H1 (cell line): ENCODE measurements around the gene DUSP1. TPM values are rescaled to one million over a fixed set of nuclear protein-coding genes. Genes with fewer than 3 reads are reported as not detected.

Experiments used
- ASH2L ChIP-seq: fragments of 200-600, 300-600 bp; sonication (generic); IDR thresholded peaks from one replicate; pipeline ENCODE4 v1.7.1; 2017; ENCODE audit warnings: low read length
- BCL11A ChIP-seq, 2 experiments: IDR thresholded peaks; one replicate each; pipeline ENCODE4 v1.6.1; 2011; ENCODE audit warnings: low read depth in 2 of 2, low read length in 2 of 2, mild to moderate bottlenecking in 2 of 2
- NRF1 ChIP-seq: IDR thresholded peaks from 2 replicates; pipeline ENCODE4 v1.6.1; 2011; ENCODE audit warnings: mild to moderate bottlenecking, low read depth, low read length, improper control_type of control experiment
- POU5F1 ChIP-seq: IDR thresholded peaks from 2 replicates; pipeline ENCODE4 v1.6.1; 2011; ENCODE audit warnings: low read depth, mild to moderate bottlenecking, low read length, moderate library complexity
- SP1 ChIP-seq: IDR thresholded peaks from 2 replicates; pipeline ENCODE4 v1.6.1; 2011; ENCODE audit warnings: low read depth, low read length
- SP2 ChIP-seq: IDR thresholded peaks from 2 replicates; pipeline ENCODE4 v1.6.1; 2012; ENCODE audit warnings: mild to moderate bottlenecking, low read length, inconsistent platforms
- polyA plus RNA-seq, 7 experiments: library from polyadenylated mRNA; depleted of rRNA in 3 of 7; stranded (reverse) in 5 of 7; unstranded in 2 of 7; fragments of >200 nt in 5 of 7; fragments of 200-250 nt in 2 of 7; gene quantifications; 1 replicate in 5 of 7; 2 replicates in 1 of 7; 4 replicates in 1 of 7; pipeline versions ENCODE4 v1.2.1 to v1.2.3, GENCODE V29; 2011 to 2013; ENCODE audit warnings: missing spikeins in 2 of 7, mixed read lengths in 2 of 7
- total RNA-seq: library from RNA; stranded (reverse); fragmentation: NEBNext Ultra II Directional; extraction: Animal tissue kit (Norgen Biotek cat#: 25700); gene quantifications from 2 replicates; pipeline ENCODE4 v1.2.1, GENCODE V29; 2021
- TF ChIP-seq, protein P1 (sequence below): IDR thresholded peaks from 2 replicates; pipeline ENCODE4 v1.6.1; 2012; ENCODE audit warnings: low read length, inconsistent platforms
- TF ChIP-seq, protein P2 (sequence below): fragments of 300-600 bp; sonication (generic); IDR thresholded peaks from 2 replicates; pipeline ENCODE4 v1.7.1; 2012; ENCODE audit warnings: low read length, moderate library complexity, mild to moderate bottlenecking, inconsistent platforms; ENCODE audit not compliant: insufficient replicate concordance

Gene DUSP1
- total and polyA plus RNA-seq, 2 of the 8 experiments (the other 6 are each of a cell fraction or from before 2014, with no cell fraction given): 6.5 to 11.7 TPM

DNA sequence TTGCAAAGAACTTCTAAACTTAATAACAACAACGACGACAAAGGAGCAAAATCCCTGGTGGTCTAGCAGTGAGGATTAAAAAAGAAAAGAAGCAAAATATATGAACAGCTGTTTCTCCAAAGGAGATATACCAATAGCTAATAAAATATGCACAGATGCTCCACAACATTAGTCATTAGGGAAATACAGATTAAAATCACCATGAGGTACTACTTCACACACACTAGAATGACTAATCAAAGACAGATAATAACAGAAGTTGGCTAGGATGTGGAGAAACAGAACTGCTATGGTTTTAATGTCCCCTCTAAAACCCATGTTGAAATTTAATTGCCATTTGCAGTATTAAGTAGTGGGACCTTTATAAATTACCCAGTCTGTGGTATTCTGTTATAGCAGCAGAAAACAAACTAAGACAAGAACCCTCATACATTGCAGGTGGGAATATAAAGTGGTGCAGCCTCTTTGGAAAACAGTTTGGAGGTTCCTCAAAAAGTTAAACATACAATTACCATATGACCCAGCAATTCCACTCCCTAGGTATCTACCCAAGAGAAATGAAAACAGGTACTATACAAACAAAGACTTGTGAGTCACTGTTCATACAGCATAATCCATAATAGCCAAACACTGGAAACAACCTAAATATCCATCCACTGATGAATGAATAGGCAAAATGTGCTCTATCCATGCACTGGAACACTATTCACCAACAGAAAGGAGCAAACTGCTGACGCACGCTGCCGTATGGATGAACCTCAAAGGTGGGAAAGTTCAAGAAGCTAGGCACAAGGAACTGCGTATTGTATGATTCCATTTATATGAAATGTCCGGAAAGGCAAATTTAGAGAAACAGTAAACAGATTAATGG lies 11.4 kb upstream of the DUSP1 start (continued):
- TF ChIP-seq, protein P1, sequence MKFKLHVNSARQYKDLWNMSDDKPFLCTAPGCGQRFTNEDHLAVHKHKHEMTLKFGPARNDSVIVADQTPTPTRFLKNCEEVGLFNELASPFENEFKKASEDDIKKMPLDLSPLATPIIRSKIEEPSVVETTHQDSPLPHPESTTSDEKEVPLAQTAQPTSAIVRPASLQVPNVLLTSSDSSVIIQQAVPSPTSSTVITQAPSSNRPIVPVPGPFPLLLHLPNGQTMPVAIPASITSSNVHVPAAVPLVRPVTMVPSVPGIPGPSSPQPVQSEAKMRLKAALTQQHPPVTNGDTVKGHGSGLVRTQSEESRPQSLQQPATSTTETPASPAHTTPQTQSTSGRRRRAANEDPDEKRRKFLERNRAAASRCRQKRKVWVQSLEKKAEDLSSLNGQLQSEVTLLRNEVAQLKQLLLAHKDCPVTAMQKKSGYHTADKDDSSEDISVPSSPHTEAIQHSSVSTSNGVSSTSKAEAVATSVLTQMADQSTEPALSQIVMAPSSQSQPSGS: no peak
- TF ChIP-seq, protein P2, sequence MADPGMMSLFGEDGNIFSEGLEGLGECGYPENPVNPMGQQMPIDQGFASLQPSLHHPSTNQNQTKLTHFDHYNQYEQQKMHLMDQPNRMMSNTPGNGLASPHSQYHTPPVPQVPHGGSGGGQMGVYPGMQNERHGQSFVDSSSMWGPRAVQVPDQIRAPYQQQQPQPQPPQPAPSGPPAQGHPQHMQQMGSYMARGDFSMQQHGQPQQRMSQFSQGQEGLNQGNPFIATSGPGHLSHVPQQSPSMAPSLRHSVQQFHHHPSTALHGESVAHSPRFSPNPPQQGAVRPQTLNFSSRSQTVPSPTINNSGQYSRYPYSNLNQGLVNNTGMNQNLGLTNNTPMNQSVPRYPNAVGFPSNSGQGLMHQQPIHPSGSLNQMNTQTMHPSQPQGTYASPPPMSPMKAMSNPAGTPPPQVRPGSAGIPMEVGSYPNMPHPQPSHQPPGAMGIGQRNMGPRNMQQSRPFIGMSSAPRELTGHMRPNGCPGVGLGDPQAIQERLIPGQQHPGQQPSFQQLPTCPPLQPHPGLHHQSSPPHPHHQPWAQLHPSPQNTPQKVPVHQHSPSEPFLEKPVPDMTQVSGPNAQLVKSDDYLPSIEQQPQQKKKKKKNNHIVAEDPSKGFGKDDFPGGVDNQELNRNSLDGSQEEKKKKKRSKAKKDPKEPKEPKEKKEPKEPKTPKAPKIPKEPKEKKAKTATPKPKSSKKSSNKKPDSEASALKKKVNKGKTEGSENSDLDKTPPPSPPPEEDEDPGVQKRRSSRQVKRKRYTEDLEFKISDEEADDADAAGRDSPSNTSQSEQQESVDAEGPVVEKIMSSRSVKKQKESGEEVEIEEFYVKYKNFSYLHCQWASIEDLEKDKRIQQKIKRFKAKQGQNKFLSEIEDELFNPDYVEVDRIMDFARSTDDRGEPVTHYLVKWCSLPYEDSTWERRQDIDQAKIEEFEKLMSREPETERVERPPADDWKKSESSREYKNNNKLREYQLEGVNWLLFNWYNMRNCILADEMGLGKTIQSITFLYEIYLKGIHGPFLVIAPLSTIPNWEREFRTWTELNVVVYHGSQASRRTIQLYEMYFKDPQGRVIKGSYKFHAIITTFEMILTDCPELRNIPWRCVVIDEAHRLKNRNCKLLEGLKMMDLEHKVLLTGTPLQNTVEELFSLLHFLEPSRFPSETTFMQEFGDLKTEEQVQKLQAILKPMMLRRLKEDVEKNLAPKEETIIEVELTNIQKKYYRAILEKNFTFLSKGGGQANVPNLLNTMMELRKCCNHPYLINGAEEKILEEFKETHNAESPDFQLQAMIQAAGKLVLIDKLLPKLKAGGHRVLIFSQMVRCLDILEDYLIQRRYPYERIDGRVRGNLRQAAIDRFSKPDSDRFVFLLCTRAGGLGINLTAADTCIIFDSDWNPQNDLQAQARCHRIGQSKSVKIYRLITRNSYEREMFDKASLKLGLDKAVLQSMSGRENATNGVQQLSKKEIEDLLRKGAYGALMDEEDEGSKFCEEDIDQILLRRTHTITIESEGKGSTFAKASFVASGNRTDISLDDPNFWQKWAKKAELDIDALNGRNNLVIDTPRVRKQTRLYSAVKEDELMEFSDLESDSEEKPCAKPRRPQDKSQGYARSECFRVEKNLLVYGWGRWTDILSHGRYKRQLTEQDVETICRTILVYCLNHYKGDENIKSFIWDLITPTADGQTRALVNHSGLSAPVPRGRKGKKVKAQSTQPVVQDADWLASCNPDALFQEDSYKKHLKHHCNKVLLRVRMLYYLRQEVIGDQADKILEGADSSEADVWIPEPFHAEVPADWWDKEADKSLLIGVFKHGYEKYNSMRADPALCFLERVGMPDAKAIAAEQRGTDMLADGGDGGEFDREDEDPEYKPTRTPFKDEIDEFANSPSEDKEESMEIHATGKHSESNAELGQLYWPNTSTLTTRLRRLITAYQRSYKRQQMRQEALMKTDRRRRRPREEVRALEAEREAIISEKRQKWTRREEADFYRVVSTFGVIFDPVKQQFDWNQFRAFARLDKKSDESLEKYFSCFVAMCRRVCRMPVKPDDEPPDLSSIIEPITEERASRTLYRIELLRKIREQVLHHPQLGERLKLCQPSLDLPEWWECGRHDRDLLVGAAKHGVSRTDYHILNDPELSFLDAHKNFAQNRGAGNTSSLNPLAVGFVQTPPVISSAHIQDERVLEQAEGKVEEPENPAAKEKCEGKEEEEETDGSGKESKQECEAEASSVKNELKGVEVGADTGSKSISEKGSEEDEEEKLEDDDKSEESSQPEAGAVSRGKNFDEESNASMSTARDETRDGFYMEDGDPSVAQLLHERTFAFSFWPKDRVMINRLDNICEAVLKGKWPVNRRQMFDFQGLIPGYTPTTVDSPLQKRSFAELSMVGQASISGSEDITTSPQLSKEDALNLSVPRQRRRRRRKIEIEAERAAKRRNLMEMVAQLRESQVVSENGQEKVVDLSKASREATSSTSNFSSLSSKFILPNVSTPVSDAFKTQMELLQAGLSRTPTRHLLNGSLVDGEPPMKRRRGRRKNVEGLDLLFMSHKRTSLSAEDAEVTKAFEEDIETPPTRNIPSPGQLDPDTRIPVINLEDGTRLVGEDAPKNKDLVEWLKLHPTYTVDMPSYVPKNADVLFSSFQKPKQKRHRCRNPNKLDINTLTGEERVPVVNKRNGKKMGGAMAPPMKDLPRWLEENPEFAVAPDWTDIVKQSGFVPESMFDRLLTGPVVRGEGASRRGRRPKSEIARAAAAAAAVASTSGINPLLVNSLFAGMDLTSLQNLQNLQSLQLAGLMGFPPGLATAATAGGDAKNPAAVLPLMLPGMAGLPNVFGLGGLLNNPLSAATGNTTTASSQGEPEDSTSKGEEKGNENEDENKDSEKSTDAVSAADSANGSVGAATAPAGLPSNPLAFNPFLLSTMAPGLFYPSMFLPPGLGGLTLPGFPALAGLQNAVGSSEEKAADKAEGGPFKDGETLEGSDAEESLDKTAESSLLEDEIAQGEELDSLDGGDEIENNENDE: no peak
- TF ChIP-seq NRF1 (no peak), SP1 (no peak), SP2 (no peak), BCL11A (IDR thresholded peaks at IDR 0.05; ENCODE audit: low read depth in 2 of 2, low read length in 2 of 2) (no peak), POU5F1 (no peak), ASH2L (no peak)
